H9 (cell line): ENCODE measurements around the gene LEKR1. TPM values are rescaled to one million over a fixed set of nuclear protein-coding genes. Genes with fewer than 3 reads are reported as not detected.

Experiments used
- DNase-seq: peaks from one replicate; pipeline ENCODE4 v3.0.0-alpha.2; 2017
- H2AFZ ChIP-seq: one replicate; pipeline ENCODE4 v1.6.1; 2013; ENCODE audit warnings: mild to moderate bottlenecking, low read length, control low read depth, moderate library complexity
- H2AK5ac ChIP-seq: 2 replicates; pipeline ENCODE4 v1.6.1; 2013; ENCODE audit warnings: low read length, control low read depth, mixed read lengths; ENCODE audit not compliant: insufficient read length
- H2BK120ac ChIP-seq: one replicate; pipeline ENCODE4 v1.6.1; 2013; ENCODE audit warnings: low read depth, mild to moderate bottlenecking, low read length, control low read depth, inconsistent platforms; ENCODE audit not compliant: poor library complexity, severe bottlenecking
- H2BK12ac ChIP-seq: 2 replicates; pipeline ENCODE4 v1.6.1; 2013; ENCODE audit warnings: low read length, control low read depth, mixed read lengths, low read depth; ENCODE audit not compliant: insufficient read length
- H2BK15ac ChIP-seq: 2 replicates; pipeline ENCODE4 v1.6.1; 2013; ENCODE audit warnings: low read depth, low read length, control low read depth
- H2BK20ac ChIP-seq: one replicate; pipeline ENCODE4 v1.6.1; 2013; ENCODE audit warnings: low read depth, mild to moderate bottlenecking, low read length, control low read depth, inconsistent platforms; ENCODE audit not compliant: poor library complexity, severe bottlenecking
- H2BK5ac ChIP-seq: 2 replicates; pipeline ENCODE4 v1.6.1; 2013; ENCODE audit warnings: low read length, control low read depth, mixed read lengths; ENCODE audit not compliant: insufficient read length
- H3K14ac ChIP-seq: 2 replicates; pipeline ENCODE4 v1.6.1; 2013; ENCODE audit warnings: low read length, control low read depth; ENCODE audit not compliant: insufficient read depth
- H3K18ac ChIP-seq: 2 replicates; pipeline ENCODE4 v1.6.1; 2013; ENCODE audit warnings: low read depth, mild to moderate bottlenecking, mixed read lengths, low read length, control low read depth; ENCODE audit not compliant: insufficient read length
- H3K23ac ChIP-seq: 2 replicates; pipeline ENCODE4 v1.6.1; 2013; ENCODE audit warnings: low read length, control low read depth, mixed read lengths, low read depth; ENCODE audit not compliant: insufficient read length
- H3K23me2 ChIP-seq: 2 replicates; pipeline ENCODE4 v1.6.1; 2013; ENCODE audit warnings: low read depth, mild to moderate bottlenecking, mixed read lengths, low read length, control low read depth; ENCODE audit not compliant: insufficient read length, poor library complexity, severe bottlenecking
- H3K27ac ChIP-seq: 2 replicates; pipeline ENCODE4 v1.5.1; 2013; ENCODE audit warnings: low read length, control low read depth, mixed read lengths, low read depth; ENCODE audit not compliant: insufficient read length
- H3K27me3 ChIP-seq: 2 replicates; pipeline ENCODE4 v1.6.1; 2013; ENCODE audit warnings: low read length, control low read depth, inconsistent platforms; ENCODE audit not compliant: insufficient read depth
- H3K4ac ChIP-seq: 2 replicates; pipeline ENCODE4 v1.6.1; 2013; ENCODE audit warnings: low read depth, mild to moderate bottlenecking, control low read depth, inconsistent platforms, low read length, moderate library complexity
- H3K4me1 ChIP-seq: 2 replicates; pipeline ENCODE4 v1.6.1; 2013; ENCODE audit warnings: low read length, control low read depth, inconsistent platforms; ENCODE audit not compliant: insufficient read depth
- H3K4me2 ChIP-seq: 2 replicates; pipeline ENCODE4 v1.6.1; 2013; ENCODE audit warnings: low read length, control low read depth, mixed read lengths; ENCODE audit not compliant: insufficient read length, insufficient read depth
- H3K56ac ChIP-seq: 2 replicates; pipeline ENCODE4 v1.6.1; 2013; ENCODE audit warnings: low read depth, mild to moderate bottlenecking, mixed read lengths, low read length, control low read depth; ENCODE audit not compliant: insufficient read length
- H3K79me1 ChIP-seq: 2 replicates; pipeline ENCODE4 v1.6.1; 2013; ENCODE audit warnings: low read depth, mild to moderate bottlenecking, moderate library complexity, low read length, control low read depth, inconsistent platforms; ENCODE audit not compliant: insufficient read depth, poor library complexity, severe bottlenecking
- H3K79me2 ChIP-seq: 2 replicates; pipeline ENCODE4 v1.6.1; 2013; ENCODE audit warnings: low read length, control low read depth, inconsistent platforms; ENCODE audit not compliant: insufficient read depth
- H3K9ac ChIP-seq: 2 replicates; pipeline ENCODE4 v1.6.1; 2013; ENCODE audit warnings: low read length, control low read depth, mixed read lengths; ENCODE audit not compliant: insufficient read length; ENCODE audit errors: extremely low read depth
- H3K9me3 ChIP-seq: one replicate; pipeline ENCODE4 v1.6.1; 2013; ENCODE audit warnings: low read depth, low read length, inconsistent platforms; ENCODE audit not compliant: control insufficient read depth
- H3T11ph ChIP-seq: one replicate; pipeline ENCODE4 v1.6.1; 2013; ENCODE audit warnings: mild to moderate bottlenecking, low read length, control low read depth, inconsistent platforms
- H4K20me1 ChIP-seq: one replicate; pipeline ENCODE4 v1.6.1; 2013; ENCODE audit not compliant: control insufficient read depth, insufficient read length, insufficient read depth
- H4K5ac ChIP-seq: 2 replicates; pipeline ENCODE4 v1.6.1; 2013; ENCODE audit warnings: low read depth, mild to moderate bottlenecking, mixed read lengths, low read length, control low read depth; ENCODE audit not compliant: insufficient read length
- H4K8ac ChIP-seq: replicated peaks from 2 replicates; pipeline ENCODE4 v1.6.1; 2013; ENCODE audit warnings: low read length, control low read depth, mixed read lengths, low read depth; ENCODE audit not compliant: insufficient read length
- H4K91ac ChIP-seq: 2 replicates; pipeline ENCODE4 v1.6.1; 2013; ENCODE audit warnings: low read depth, mild to moderate bottlenecking, moderate library complexity, mixed read lengths, low read length, control low read depth; ENCODE audit not compliant: insufficient read length
- H3K27ac Mint-ChIP-seq, 3 experiments: 2 replicates in 2 of 3; 3 replicates in 1 of 3; pipeline ENCODE4 v1.8.0; 2020 to 2021; ENCODE audit warnings: mixed read lengths in 3 of 3, mild to moderate bottlenecking in 1 of 3, moderate library complexity in 1 of 3
- H3K27me3 Mint-ChIP-seq: 2 replicates; pipeline ENCODE4 v1.8.0; 2021; ENCODE audit warnings: low read depth, mild to moderate bottlenecking, moderate library complexity, mixed read lengths
- H3K36me3 Mint-ChIP-seq, 3 experiments: 2 replicates in 2 of 3; 3 replicates in 1 of 3; pipeline ENCODE4 v1.8.0; 2020 to 2021; ENCODE audit warnings: low read depth in 3 of 3, mixed read lengths in 3 of 3; ENCODE audit not compliant: insufficient read depth in 1 of 3
- H3K4me1 Mint-ChIP-seq, 2 experiments: 2 replicates each; pipeline ENCODE4 v1.8.0; 2020; ENCODE audit warnings: mixed read lengths in 2 of 2
- H3K4me3 Mint-ChIP-seq, 2 experiments: 2 replicates in 1 of 2; 3 replicates in 1 of 2; pipeline ENCODE4 v1.8.0; 2020 to 2021; ENCODE audit warnings: mild to moderate bottlenecking in 2 of 2, mixed read lengths in 2 of 2, moderate library complexity in 1 of 2
- H3K9me3 Mint-ChIP-seq, 2 experiments: 2 replicates in 1 of 2; 3 replicates in 1 of 2; pipeline ENCODE4 v1.8.0; 2020; ENCODE audit warnings: mild to moderate bottlenecking in 2 of 2, mixed read lengths in 2 of 2, moderate library complexity in 1 of 2
- CTCF ChIP-seq: fragments of 200-600 bp; sonication (generic); conservative IDR thresholded peaks from 3 replicates; pipeline ENCODE4 v1.8.0; 2021; ENCODE audit warnings: antibody characterized with exemption, mild to moderate bottlenecking
- total RNA-seq: library from RNA; stranded (reverse); gene quantifications from 2 replicates; pipeline ENCODE4 v1.2.1, GENCODE V29; 2021

Gene LEKR1
- total RNA-seq, 1 experiment from 2014 or later: not detected

- peaks cover 2% of the 10 kb centered on the region; the same call in 1 of the 2 replicates for H3K27me3 Mint-ChIP-seq
- no peak for DNase-seq
- H2BK12ac ChIP-seq: no peak overlapping the region
- H2AK5ac ChIP-seq: no peak overlapping the region
- H3K4me3 Mint-ChIP-seq: no peak overlapping the region
- no peak overlapping the region for H4K5ac ChIP-seq
- no peaks in the 10 kb centered on the region for H3K23me2 ChIP-seq
- no peak overlapping the region for H3K27ac ChIP-seq
- H3K9me3 Mint-ChIP-seq: no peaks in the 10 kb centered on the region
- no peak for TF ChIP-seq CTCF
- H3K4me1 ChIP-seq: no peaks in the 10 kb centered on the region
- no peaks in the 10 kb centered on the region for H3K36me3 Mint-ChIP-seq
- no peak overlapping the region for H2BK5ac ChIP-seq
- H3K18ac ChIP-seq: no peak overlapping the region
- no peak overlapping the region for H3K4me2 ChIP-seq
- H4K91ac ChIP-seq: no peak overlapping the region
- no peak overlapping the region for H3K23ac ChIP-seq
- no peak overlapping the region for H3K27ac Mint-ChIP-seq
- no peak overlapping the region for H3K14ac ChIP-seq
- no peak overlapping the region for H3K4ac ChIP-seq
- H3K9me3 ChIP-seq: no peaks in the 10 kb centered on the region
- H3K9ac ChIP-seq: no peak overlapping the region
- H3K27me3 ChIP-seq: no peaks in the 10 kb centered on the region
- no peak overlapping the region for H2BK120ac ChIP-seq
- no peak overlapping the region for H3T11ph ChIP-seq
- H3K4me1 Mint-ChIP-seq: peaks cover 6 to 9% of the 10 kb centered on the region in 2 experiments; a peak in 3 of 4 replicates
- no peak overlapping the region for H4K8ac ChIP-seq
- no peaks in the 10 kb centered on the region for H4K20me1 ChIP-seq
- H2BK15ac ChIP-seq: no peak overlapping the region
- H3K56ac ChIP-seq: no peak overlapping the region
- no peaks in the 10 kb centered on the region for H3K79me1 ChIP-seq
- no peak overlapping the region for H2BK20ac ChIP-seq
- H2AFZ ChIP-seq: no peak overlapping the region
- H3K79me2 ChIP-seq: no peaks in the 10 kb centered on the region
These were observed 49.3 kb upstream of the LEKR1 start for GRCh38 chr3:156776871-156777270.
